Neural cell (in vitro differentiated cells): Measurements from ENCODE around the gene SLC1A3. TPM values are rescaled to one million over a fixed set of nuclear protein-coding genes. Genes with fewer than 3 reads are reported as not detected.

Experiments used
- H2AFZ ChIP-seq: fragments of 200-600, 300-800 bp; sonication (generic), shearing (Covaris generic); 2 replicates; pipeline ENCODE4 v1.6.0; 2014; ENCODE audit warnings: low read depth, mild to moderate bottlenecking, antibody characterized with exemption, low read length, moderate library complexity
- H3F3A ChIP-seq: fragments of 200-600 bp; shearing (Covaris generic); 2 replicates; pipeline ENCODE4 v1.6.1; 2016; ENCODE audit warnings: mild to moderate bottlenecking, moderate library complexity, mixed read lengths, antibody characterized with exemption, low read length; ENCODE audit not compliant: insufficient read depth, poor library complexity, severe bottlenecking
- H3K27ac ChIP-seq: fragments of 200-600, 300-800 bp; sonication (generic), shearing (Covaris generic); 2 replicates; pipeline ENCODE4 v1.5.1; 2014; ENCODE audit warnings: mild to moderate bottlenecking, low read length, moderate library complexity
- H3K27me3 ChIP-seq: fragments of 300-800, 200-600 bp; sonication (generic), shearing (Covaris generic); 2 replicates; pipeline ENCODE4 v1.6.0; 2014; ENCODE audit warnings: mild to moderate bottlenecking, low read depth, low read length, moderate library complexity; ENCODE audit not compliant: insufficient read depth
- H3K36me3 ChIP-seq: fragments of 300-800, 200-600 bp; sonication (generic), shearing (Covaris generic); 2 replicates; pipeline ENCODE4 v1.5.1; 2014; ENCODE audit warnings: mild to moderate bottlenecking, antibody characterized with exemption, low read length, moderate library complexity; ENCODE audit not compliant: insufficient read depth
- H3K4me2 ChIP-seq: fragments of 300-800, 200-600 bp; sonication (generic), shearing (Covaris generic); 2 replicates; pipeline ENCODE4 v1.6.0; 2014; ENCODE audit warnings: mild to moderate bottlenecking, low read length
- H3K4me3 ChIP-seq: fragments of 300-800, 200-600 bp; sonication (generic), shearing (Covaris generic); 2 replicates; pipeline ENCODE4 v1.5.1; 2014; ENCODE audit warnings: mild to moderate bottlenecking, low read length, moderate library complexity
- H3K79me2 ChIP-seq: fragments of 200-600 bp; shearing (Covaris generic); replicated peaks from 2 replicates; pipeline ENCODE4 v1.6.0; 2014; ENCODE audit warnings: mild to moderate bottlenecking, low read length, moderate library complexity; ENCODE audit not compliant: insufficient read depth
- H3K9ac ChIP-seq: fragments of 300-800, 200-600 bp; sonication (generic), shearing (Covaris generic); 2 replicates; pipeline ENCODE4 v1.6.1; 2016; ENCODE audit warnings: mild to moderate bottlenecking, low read length, mixed read lengths
- H3K9me2 ChIP-seq: fragments of 200-600 bp; shearing (Covaris generic); 2 replicates; pipeline ENCODE4 v1.6.1; 2016; ENCODE audit warnings: mild to moderate bottlenecking, low read length, mixed read lengths; ENCODE audit not compliant: insufficient read depth
- H3K9me3 ChIP-seq: fragments of 200-600, 300-800 bp; sonication (generic), shearing (Covaris generic); 2 replicates; pipeline ENCODE4 v1.6.1; 2016; ENCODE audit warnings: mild to moderate bottlenecking, mixed run types, low read length, moderate library complexity, mixed read lengths
- H4K20me1 ChIP-seq: fragments of 200-600 bp; shearing (Covaris generic); 2 replicates; pipeline ENCODE4 v1.6.1; 2016; ENCODE audit warnings: mild to moderate bottlenecking, mixed run types; ENCODE audit not compliant: insufficient read depth
- CTCF ChIP-seq: fragments of 450-650 bp; IDR thresholded peaks from 2 replicates; pipeline ENCODE4 v1.5.1; 2014; ENCODE audit warnings: antibody characterized with exemption, mild to moderate bottlenecking, moderate library complexity; ENCODE audit not compliant: poor library complexity, severe bottlenecking
- EP300 ChIP-seq: fragments of 450-650 bp; conservative IDR thresholded peaks from 2 replicates; pipeline ENCODE4 v1.6.1; 2014; ENCODE audit warnings: antibody characterized with exemption, mild to moderate bottlenecking, moderate library complexity; ENCODE audit not compliant: poor library complexity, severe bottlenecking
- EZH2 ChIP-seq: fragments of 200-600, 300-800 bp; shearing (Covaris generic), sonication (generic); IDR thresholded peaks from 2 replicates; pipeline ENCODE4 v1.6.1; 2014; ENCODE audit warnings: antibody characterized with exemption, low read length, borderline replicate concordance, mild to moderate bottlenecking; ENCODE audit not compliant: insufficient read depth, poor library complexity, severe bottlenecking
- MXI1 ChIP-seq: fragments of 450-650 bp; conservative IDR thresholded peaks from 2 replicates; pipeline ENCODE4 v1.6.1; 2014; ENCODE audit warnings: antibody characterized with exemption, mild to moderate bottlenecking; ENCODE audit not compliant: poor library complexity, severe bottlenecking
- POLR2AphosphoS5 ChIP-seq: IDR thresholded peaks from 2 replicates; pipeline ENCODE4 v1.6.1; 2012
- RAD21 ChIP-seq: fragments of 450-650 bp; conservative IDR thresholded peaks from 2 replicates; pipeline ENCODE4 v1.6.1; 2014; ENCODE audit warnings: antibody characterized with exemption, mild to moderate bottlenecking, moderate library complexity
- REST ChIP-seq: IDR thresholded peaks from 2 replicates; pipeline ENCODE4 v1.6.1; 2012; ENCODE audit warnings: borderline replicate concordance
- SMC3 ChIP-seq: fragments of 450-650 bp; conservative IDR thresholded peaks from 2 replicates; pipeline ENCODE4 v1.6.1; 2014; ENCODE audit warnings: antibody characterized with exemption, mild to moderate bottlenecking, moderate library complexity; ENCODE audit not compliant: poor library complexity
- TAF1 ChIP-seq: IDR thresholded peaks from 2 replicates; pipeline ENCODE4 v1.6.1; 2012; ENCODE audit warnings: low read depth
- polyA plus RNA-seq: library from polyadenylated mRNA; depleted of rRNA; stranded (reverse); fragments of >200 nt; gene quantifications from 2 replicates; pipeline ENCODE4 v1.2.3, GENCODE V29; 2014

The SLC1A3 gene
- polyA plus RNA-seq, 1 donor from 2014 or later = 1.9 TPM

- no peaks in the 10 kb centered on the region for H3K9me3 ChIP-seq
- no peaks in the 10 kb centered on the region for H3K9me2 ChIP-seq
- no peak overlapping the region for H3K9ac ChIP-seq
- no peaks in the 10 kb centered on the region for H3K36me3 ChIP-seq
- no peaks in the 10 kb centered on the region for H4K20me1 ChIP-seq
- H3K79me2 ChIP-seq = no peaks in the 10 kb centered on the region
- no peak for TF ChIP-seq EZH2
- TF ChIP-seq CTCF = no peak
- no peak for TF ChIP-seq POLR2AphosphoS5
- TF ChIP-seq MXI1 = no peak
- no peak for TF ChIP-seq EP300
- no peak for TF ChIP-seq SMC3
- no peak for TF ChIP-seq REST
- no peak for TF ChIP-seq RAD21
- no peak for TF ChIP-seq TAF1
- H3K4me3 ChIP-seq = no peak overlapping the region
- no peaks in the 10 kb centered on the region for H3K27me3 ChIP-seq
- H3K4me2 ChIP-seq = no peak overlapping the region
- no peak overlapping the region for H2AFZ ChIP-seq
- H3K27ac ChIP-seq = no peak overlapping the region
- no peaks in the 10 kb centered on the region for H3F3A ChIP-seq
Measured at GRCh38 chr5:36710039-36710438, 103.6 kb downstream of the SLC1A3 start.

- Histone ChIP-seq H3K36me3 (no peaks in the 10 kb centered on the region), H3K27ac (no peak overlapping the region), H3K9me3 (no peaks in the 10 kb centered on the region), H2AFZ (no peak overlapping the region), H3K79me2 (no peaks in the 10 kb centered on the region), H3K27me3 (no peaks in the 10 kb centered on the region), H3K9ac (no peak overlapping the region), H3K4me3 (no peak overlapping the region), H3K4me2 (no peak overlapping the region), H3K9me2 (no peaks in the 10 kb centered on the region), H4K20me1 (no peaks in the 10 kb centered on the region), H3F3A (no peaks in the 10 kb centered on the region)
- no peak for TF ChIP-seq SMC3
- no peak for TF ChIP-seq CTCF
- TF ChIP-seq REST = no peak
- no peak for TF ChIP-seq POLR2AphosphoS5
- TF ChIP-seq TAF1 = no peak
- TF ChIP-seq RAD21 = no peak
- no peak for TF ChIP-seq EP300
- TF ChIP-seq MXI1 = no peak
- TF ChIP-seq EZH2 = no peak
Measured at GRCh38 chr5:36712706-36713105, 106.3 kb downstream of the SLC1A3 start.
